IMR-90 (cell line): ENCODE results near the gene RAB3GAP2. TPM values are rescaled to one million over a fixed set of nuclear protein-coding genes. Genes with fewer than 3 reads are reported as not detected.

ENCODE experiments used
- ATAC-seq: fragments of 200-7000 bp; cut with Tn5 transposase; 2 replicates; pipeline ENCODE4 v1.9.1; 2020; ENCODE audit warnings: low read depth, mild to moderate bottlenecking, moderate library complexity
- BruUV-seq: library from RNA; stranded (reverse); fragments of 400-500 nt; replicated peaks from 2 replicates; lab custom pipeline; 2021; lab: Mats Ljungman, UMichigan
- CTCF ChIA-PET: fragments of 300-600 bp; formaldehyde crosslinking; extraction: SDS; loops from one replicate; lab custom pipeline; 2021; ENCODE audit warnings: antibody characterized with exemption; lab: Yijun Ruan, JAX
- POLR2A ChIA-PET: fragments of 300-600 bp; sonication (Branson Sonifier 250); formaldehyde crosslinking; loops from one replicate; lab custom pipeline; 2022; ENCODE audit warnings: antibody characterized with exemption; ENCODE audit not compliant: unreplicated experiment; lab: Charles Lee
- DNase-seq: peaks from one replicate; pipeline ENCODE4 v3.0.0; 2013
- H2AFZ ChIP-seq: replicated peaks from 2 replicates; pipeline ENCODE3; 2013; ENCODE audit warnings: low read length, mild to moderate bottlenecking; ENCODE audit not compliant: poor library complexity
- H2AK5ac ChIP-seq: 2 replicates; pipeline ENCODE4 v1.6.1; 2013; ENCODE audit warnings: low read depth, low read length, inconsistent platforms
- H2AK9ac ChIP-seq: replicated peaks from 2 replicates; pipeline ENCODE3; 2013; ENCODE audit warnings: mild to moderate bottlenecking, low read depth, low read length, moderate library complexity; ENCODE audit not compliant: poor library complexity
- H2BK120ac ChIP-seq: 2 replicates; pipeline ENCODE4 v1.6.1; 2013; ENCODE audit warnings: low read depth, low read length, inconsistent platforms
- H2BK15ac ChIP-seq: 3 replicates; pipeline ENCODE4 v1.6.1; 2013; ENCODE audit warnings: low read depth, low read length, inconsistent platforms
- H2BK20ac ChIP-seq: 2 replicates; pipeline ENCODE4 v1.6.1; 2013; ENCODE audit warnings: low read depth, mild to moderate bottlenecking, inconsistent platforms, low read length, moderate library complexity
- H2BK5ac ChIP-seq: 2 replicates; pipeline ENCODE4 v1.6.1; 2013; ENCODE audit warnings: mild to moderate bottlenecking, low read depth, low read length, inconsistent platforms; ENCODE audit not compliant: poor library complexity, severe bottlenecking
- H3K14ac ChIP-seq: replicated peaks from 2 replicates; pipeline ENCODE4 v1.6.1; 2013; ENCODE audit warnings: low read depth, low read length, inconsistent platforms
- H3K18ac ChIP-seq: 2 replicates; pipeline ENCODE4 v1.6.1; 2013; ENCODE audit warnings: low read depth, low read length, control low read depth
- H3K23ac ChIP-seq: 2 replicates; pipeline ENCODE4 v1.6.1; 2013; ENCODE audit warnings: low read depth, low read length, inconsistent platforms
- H3K27ac ChIP-seq: 2 replicates; pipeline ENCODE4 v1.5.1; 2013; ENCODE audit warnings: mild to moderate bottlenecking, control low read depth, low read length; ENCODE audit not compliant: insufficient read depth
- H3K27me3 ChIP-seq: 2 replicates; pipeline ENCODE4 v1.6.1; 2013; ENCODE audit warnings: low read length; ENCODE audit not compliant: control insufficient read depth, insufficient read depth
- H3K36me3 ChIP-seq: 2 replicates; pipeline ENCODE4 v1.6.1; 2013; ENCODE audit warnings: low read length, mixed read lengths; ENCODE audit not compliant: control insufficient read depth, insufficient read depth
- H3K4ac ChIP-seq: 2 replicates; pipeline ENCODE4 v1.6.1; 2013; ENCODE audit warnings: low read depth, low read length, inconsistent platforms
- H3K4me1 ChIP-seq: 2 replicates; pipeline ENCODE4 v1.6.1; 2013; ENCODE audit warnings: low read length, mixed read lengths; ENCODE audit not compliant: control insufficient read depth, insufficient read depth
- H3K4me2 ChIP-seq: 2 replicates; pipeline ENCODE4 v1.6.1; 2013; ENCODE audit warnings: low read depth, mild to moderate bottlenecking, control low read depth, low read length, moderate library complexity
- H3K4me3 ChIP-seq: 2 replicates; pipeline ENCODE4 v1.5.1; 2013; ENCODE audit warnings: low read depth, mild to moderate bottlenecking, control low read depth, low read length, moderate library complexity; ENCODE audit not compliant: insufficient read depth
- H3K56ac ChIP-seq: 2 replicates; pipeline ENCODE4 v1.6.1; 2013; ENCODE audit warnings: low read length, inconsistent platforms; ENCODE audit not compliant: insufficient read depth; ENCODE audit errors: extremely low read depth
- H3K79me1 ChIP-seq, 2 experiments: 2 replicates each; pipeline ENCODE4 v1.6.1; 2013; ENCODE audit warnings: low read length in 2 of 2, inconsistent platforms in 1 of 2, low read depth in 1 of 2
- H3K9ac ChIP-seq: 2 replicates; pipeline ENCODE4 v1.6.1; 2013; ENCODE audit warnings: low read depth, low read length, control low read depth
- H3K9me1 ChIP-seq: 2 replicates; pipeline ENCODE4 v1.6.1; 2013; ENCODE audit warnings: low read length, inconsistent platforms; ENCODE audit not compliant: insufficient read depth
- H3K9me3 ChIP-seq: 2 replicates; pipeline ENCODE4 v1.6.1; 2013; ENCODE audit warnings: low read length; ENCODE audit not compliant: control insufficient read depth, insufficient read depth
- H4K20me1 ChIP-seq: 2 replicates; pipeline ENCODE4 v1.6.1; 2013; ENCODE audit warnings: low read length, inconsistent platforms; ENCODE audit not compliant: insufficient read depth
- H4K5ac ChIP-seq: 2 replicates; pipeline ENCODE4 v1.6.1; 2013; ENCODE audit warnings: mild to moderate bottlenecking, low read depth, low read length, control low read depth
- H4K8ac ChIP-seq, 2 experiments: 2 replicates each; pipeline ENCODE4 v1.6.1; 2013; ENCODE audit warnings: low read depth in 2 of 2, low read length in 2 of 2, control low read depth in 1 of 2, inconsistent platforms in 1 of 2
- H4K91ac ChIP-seq: 2 replicates; pipeline ENCODE4 v1.6.1; 2013; ENCODE audit warnings: low read depth, low read length, inconsistent platforms; ENCODE audit not compliant: insufficient read depth
- BHLHE40 ChIP-seq: fragments of 150-350 bp; IDR thresholded peaks from 2 replicates; pipeline ENCODE4 v1.6.1; 2016; ENCODE audit warnings: mild to moderate bottlenecking, low read depth, low read length
- CEBPB ChIP-seq: IDR thresholded peaks from 2 replicates; pipeline ENCODE4 v1.6.1; 2012; ENCODE audit warnings: low read depth, low read length, improper control_type of control experiment
- CHD1 ChIP-seq: IDR thresholded peaks from 2 replicates; pipeline ENCODE4 v1.6.1; 2012; ENCODE audit warnings: low read depth, low read length, improper control_type of control experiment
- CTCF ChIP-seq: conservative IDR thresholded peaks from 2 replicates; pipeline ENCODE4 v1.5.1; 2012; ENCODE audit warnings: mild to moderate bottlenecking, low read depth, low read length, improper control_type of control experiment
- ELK1 ChIP-seq: fragments of 150-350 bp; IDR thresholded peaks from 2 replicates; pipeline ENCODE4 v1.6.1; 2016; ENCODE audit warnings: low read depth, mild to moderate bottlenecking, low read length, moderate library complexity, borderline replicate concordance
- FOS ChIP-seq: fragments of 150-350 bp; IDR thresholded peaks from 2 replicates; pipeline ENCODE4 v1.6.1; 2016; ENCODE audit warnings: low read depth, low read length
- MAFK ChIP-seq: IDR thresholded peaks from 2 replicates; pipeline ENCODE4 v1.6.1; 2012; ENCODE audit warnings: low read depth, low read length, improper control_type of control experiment
- MAZ ChIP-seq: IDR thresholded peaks from 2 replicates; pipeline ENCODE4 v1.6.1; 2012; ENCODE audit warnings: low read depth, mild to moderate bottlenecking, low read length, improper control_type of control experiment, moderate library complexity, borderline replicate concordance
- MXI1 ChIP-seq: IDR thresholded peaks from 2 replicates; pipeline ENCODE4 v1.6.1; 2012; ENCODE audit warnings: low read depth, mild to moderate bottlenecking, low read length, moderate library complexity, borderline replicate concordance
- NFE2L2 ChIP-seq: fragments of 150-350 bp; IDR thresholded peaks from 2 replicates; pipeline ENCODE4 v1.6.1; 2016; ENCODE audit warnings: low read depth, mild to moderate bottlenecking, low read length
- POLR2A ChIP-seq: IDR thresholded peaks from 2 replicates; pipeline ENCODE4 v1.6.1; 2012; ENCODE audit warnings: mild to moderate bottlenecking, low read depth, low read length
- RAD21 ChIP-seq: IDR thresholded peaks from 2 replicates; pipeline ENCODE4 v1.6.1; 2012; ENCODE audit warnings: low read length, improper control_type of control experiment
- RCOR1 ChIP-seq: IDR thresholded peaks from 2 replicates; pipeline ENCODE4 v1.6.1; 2012; ENCODE audit warnings: mild to moderate bottlenecking, low read length, improper control_type of control experiment; ENCODE audit not compliant: insufficient replicate concordance
- RFX5 ChIP-seq: IDR thresholded peaks from 2 replicates; pipeline ENCODE4 v1.8.0; 2012; ENCODE audit warnings: low read depth, mild to moderate bottlenecking, low read length, moderate library complexity
- SMC3 ChIP-seq: fragments of 150-350 bp; IDR thresholded peaks from 2 replicates; pipeline ENCODE4 v1.6.1; 2016; ENCODE audit warnings: low read depth, mild to moderate bottlenecking, antibody characterized with exemption, low read length, moderate library complexity
- USF2 ChIP-seq: fragments of 150-350 bp; IDR thresholded peaks from 2 replicates; pipeline ENCODE4 v1.6.1; 2017; ENCODE audit warnings: mild to moderate bottlenecking, antibody characterized with exemption, low read length, low read depth
- dilution Hi-C: fragments of 300-500 bp; cut with HindIII; formaldehyde crosslinking; loops from one replicate; pipeline ENCODE4 v1.14.3; 2018; ENCODE audit warnings: low sequenced_read_pairs; ENCODE audit not compliant: unreplicated experiment
- in situ Hi-C: fragments of 300-500 bp; cut with MboI; formaldehyde crosslinking; loops from 3 replicates; pipeline ENCODE4 v1.14.3; 2019; ENCODE audit warnings: low sequenced_read_pairs, inconsistent platforms, mixed read lengths
- intact Hi-C: fragments of 100-400 bp; cut with micrococcal nuclease; formaldehyde crosslinking; loops from 2 replicates; pipeline ENCODE4 v1.10.0; 2022
- polyA plus RNA-seq, 3 experiments: library from polyadenylated mRNA; depleted of rRNA; stranded (reverse); fragments of >200 nt; gene quantifications; 2 replicates each; pipeline ENCODE4 v1.2.3, GENCODE V29; 2012; ENCODE audit warnings: low replicate concordance in 1 of 3
- total RNA-seq: library from RNA; depleted of rRNA; stranded (reverse); fragments of >200 nt; gene quantifications from 2 replicates; pipeline ENCODE4 v1.2.3, GENCODE V29; 2012

Gene RAB3GAP2
- total and polyA plus RNA-seq, 2 of the 4 experiments (the other 2 are of a cell fraction), result 12.3 to 37.8 TPM

- no peak for TF ChIP-seq RFX5
- no peak for TF ChIP-seq MAZ
- no peak for TF ChIP-seq RAD21
- no peak for TF ChIP-seq ELK1
- no peak for TF ChIP-seq RCOR1
- TF ChIP-seq MXI1, result no peak
- TF ChIP-seq NFE2L2, result no peak
- TF ChIP-seq USF2, result no peak
- TF ChIP-seq CEBPB, result no peak
- no peak for TF ChIP-seq POLR2A
- TF ChIP-seq FOS, result no peak
- TF ChIP-seq BHLHE40, result no peak
- no peak for TF ChIP-seq CTCF
- no peak for TF ChIP-seq SMC3
- TF ChIP-seq MAFK, result no peak
- TF ChIP-seq CHD1, result no peak
- H3K18ac ChIP-seq, result no peak overlapping the region
- no peak overlapping the region for H2AK5ac ChIP-seq
- intact Hi-C loops (no loop called here), dilution Hi-C loops (no loop called here), in situ Hi-C loops (no loop called here)
- H4K91ac ChIP-seq, result no peak overlapping the region
- no peak overlapping the region for H3K23ac ChIP-seq
- H3K79me1 ChIP-seq, result peaks cover 37 to 50% of the 10 kb centered on the region in 2 experiments
- H3K4ac ChIP-seq, result no peak overlapping the region
- CTCF ChIA-PET, result no interaction called here
- H3K4me3 ChIP-seq, result no peak overlapping the region
- POLR2A ChIA-PET, result interaction anchor here (0.5 kb wide), 1 partner anchor 193 kb away, joined by 3 read pairs; no protein-coding TSS in a partner anchor
- H3K27ac ChIP-seq, result no peak overlapping the region
- H2BK15ac ChIP-seq, result no peak overlapping the region
- H2BK5ac ChIP-seq, result no peak overlapping the region
- H3K9me1 ChIP-seq, result peaks cover 2% of the 10 kb centered on the region; the same call in 1 of the 2 replicates
- no peak overlapping the region for H2AFZ ChIP-seq
- no peak overlapping the region for H3K9ac ChIP-seq
- H3K36me3 ChIP-seq, result peaks cover 9% of the 10 kb centered on the region
- no TSS peak for BruUV-seq
- no peak for ATAC-seq
- no peak overlapping the region for H2BK120ac ChIP-seq
- H3K14ac ChIP-seq, result no peak overlapping the region
- H4K8ac ChIP-seq, result no peak overlapping the region
- peaks cover 17% of the 10 kb centered on the region; the same call in 1 of the 2 replicates for H4K20me1 ChIP-seq
- H4K5ac ChIP-seq, result no peak overlapping the region
- no peaks in the 10 kb centered on the region for H3K9me3 ChIP-seq
- no peak overlapping the region for H3K56ac ChIP-seq
- H2BK20ac ChIP-seq, result no peak overlapping the region
- no peak for DNase-seq
- no peaks in the 10 kb centered on the region for H3K27me3 ChIP-seq
- no peaks in the 10 kb centered on the region; the same call in 1 of the 2 replicates for H3K4me1 ChIP-seq
- H3K4me2 ChIP-seq, result no peak overlapping the region
- no peak overlapping the region for H2AK9ac ChIP-seq
These were observed 46.3 kb downstream of the RAB3GAP2 start for GRCh38 chr1:220225957-220226356.
